Ovary (tissue), 9 donors: ENCODE data around the gene PLOD1. TPM values are rescaled to one million over a fixed set of nuclear protein-coding genes. Genes with fewer than 3 reads are reported as not detected.
A peak's percentile ranks its signal among the peaks of the same experiment; 100 is the strongest.
"Not testable (repeated sequence)": the region's sequence is repeated elsewhere in the genome, so short reads cannot be mapped to it uniquely, and the experiment has no call there.

Experiments
- DNase-seq, 5 donors: peaks; one replicate each; pipeline ENCODE4 v3.0.0-alpha.2; 2019 to 2020
- H3K27ac ChIP-seq, 2 donors: fragments of 200-600 bp; one replicate each; pipeline versions ENCODE4 v1.5.1 to v1.8.0; 2019 to 2022
- H3K27me3 ChIP-seq: fragments of 200-600 bp; one replicate; pipeline ENCODE4 v1.8.0; 2022
- H3K36me3 ChIP-seq: fragments of 200-600 bp; sonication (generic); one replicate; pipeline ENCODE4 v1.5.1; 2019
- H3K4me1 ChIP-seq: one replicate; pipeline ENCODE4 v1.8.1; 2013; ENCODE audit warnings: mild to moderate bottlenecking, moderate library complexity; ENCODE audit not compliant: insufficient read depth
- H3K4me3 ChIP-seq: fragments of 200-600 bp; sonication (generic); one replicate; pipeline ENCODE4 v1.5.1; 2017
- H3K9me3 ChIP-seq, 2 donors: fragments of 200-600 bp in 1 of 2; sonication (generic) in 1 of 2; one replicate each; pipeline versions ENCODE4 v1.5.1 to v1.8.1; 2013 to 2019; ENCODE audit warnings: mild to moderate bottlenecking in 1 of 2, moderate library complexity in 1 of 2
- CTCF ChIP-seq, 3 donors: fragments of 450-650 bp in 2 of 3; fragments of 200-600 bp in 1 of 3; IDR thresholded peaks; one replicate each; pipeline versions ENCODE4 v1.5.1 to v1.8.0; 2016 to 2022; ENCODE audit warnings: antibody characterized with exemption in 3 of 3, mild to moderate bottlenecking in 1 of 3
- EP300 ChIP-seq: sonication (generic); formaldehyde crosslinking; IDR thresholded peaks from one replicate; pipeline ENCODE4 v1.6.1; 2017; ENCODE audit warnings: antibody characterized with exemption
- POLR2A ChIP-seq: fragments of 450-650 bp; IDR thresholded peaks from one replicate; pipeline ENCODE4 v1.6.1; 2017; ENCODE audit warnings: antibody characterized with exemption, mild to moderate bottlenecking, moderate library complexity
- WGBS, 3 donors: extraction: QIAGEN DNeasy Blood & Tissue Kit in 1 of 3; methylation state at CpG; one replicate each; pipeline versions ENCODE4 v1.1.5 to v1.1.7; 2013 to 2017; 5-methylcytosine and 5-hydroxymethylcytosine counted together
- intact Hi-C, 4 donors: fragments of 100-400 bp; cut with DNase I; formaldehyde crosslinking; loops; one replicate each; pipeline versions ENCODE4 v1.11.0 to v1.15.1; 2022 to 2023
- polyA plus RNA-seq, 2 donors: library from polyadenylated mRNA; stranded (reverse); fragments of 200-250 nt in 1 of 2; fragments of 350-450 nt in 1 of 2; fragmentation: Illumina TruSeq in 1 of 2; extraction: RNeasy Lipid Tissue Mini Kit (QIAGEN cat#74804) in 1 of 2; gene quantifications; one replicate each; pipeline ENCODE4 v1.2.3, GENCODE V29; 2013 to 2014
- total RNA-seq, 7 donors: library from RNA; depleted of rRNA in 2 of 7; stranded (reverse); fragments of >200 nt in 2 of 7; fragmentation: NEBNext Ultra II Directional in 3 of 7; extraction: Animal tissue kit (Norgen Biotek cat#: 25700) in 3 of 7; gene quantifications; one replicate each; pipeline versions ENCODE4 v1.1.0 to v1.2.4, GENCODE V29; 2016 to 2023
- donor health status: DM: no; HTN: no; CAD: no; lungs with moderate emphysema.
- donor health status: DM: no; HTN: no; CAD: no.
- donor health status: Bipolar disorder and iron deficiency.
- donor health status: DM: yes; HTN: yes; CAD: no.
- donor health status: DM: no; HTN: no; CAD: no.
- donor health status: DM: yes; HTN: yes; CAD: no.

PLOD1 gene
- total and polyA plus RNA-seq, 9 donors: 26.3 to 98.2 (median 58.7) TPM

- DNase-seq: peak in 3 of 5 donors; percentile 45 to 58 (median 50)
- 65 to 76% (median 72%) methylated on average over 10 of the region's 10 CpGs for WGBS, 3 donors
- intact Hi-C loops: loop anchor here in 1 of 4 donors (5.0 kb wide), 1 partner anchor 70 kb away; no protein-coding TSS in a partner anchor
Observed at GRCh38 chr1:11906870-11907269, 27.6 kb upstream of the PLOD1 start.

GRCh38 chr1:11907275-11908094, 27.0 kb upstream of the PLOD1 start:
- intact Hi-C loops: loop anchor here in 1 of 4 donors (5.0 kb wide), 1 partner anchor 70 kb away; no protein-coding TSS in a partner anchor
- DNase-seq: peak; percentile 89 to 96 (median 94)
- Histone ChIP-seq H3K4me3 (no peak overlapping the region), H3K9me3 (no peaks in the 10 kb centered on the region), H3K4me1 (no peaks in the 10 kb centered on the region), H3K27me3 (no peaks in the 10 kb centered on the region), H3K27ac (peak overlapping the region; percentile 35 to 97), H3K36me3 (no peaks in the 10 kb centered on the region)
- TF ChIP-seq CTCF (IDR thresholded peaks at IDR 0.05) (peak; percentile 80 to 93 (median 91)), EP300 (peak; percentile 61), POLR2A (no peak)
- WGBS, 3 donors: 9 to 12% (median 11%) methylated on average over 19 of the region's 19 CpGs

More at GRCh38 chr1:11906870-11907269, 27.6 kb upstream of the PLOD1 start:
- TF ChIP-seq CTCF (IDR thresholded peaks at IDR 0.05) (no peak), POLR2A (no peak), EP300 (no peak)
- Histone ChIP-seq H3K4me3 (no peak overlapping the region), H3K9me3 (no peaks in the 10 kb centered on the region), H3K27ac (no peak overlapping the region), H3K27me3 (no peaks in the 10 kb centered on the region), H3K36me3 (no peaks in the 10 kb centered on the region), H3K4me1 (no peaks in the 10 kb centered on the region)

- WGBS, 3 donors: 0% methylated on average over 24 of the region's 24 CpGs
- Histone ChIP-seq H3K36me3 (no peaks in the 10 kb centered on the region), H3K27ac (peak overlapping the region; percentile 88 to 97), H3K9me3 (no peaks in the 10 kb centered on the region), H3K4me1 (no peaks in the 10 kb centered on the region), H3K4me3 (peak overlapping the region; percentile 67), H3K27me3 (no peaks in the 10 kb centered on the region)
- intact Hi-C loops: loop anchor here in 1 of 4 donors (5.0 kb wide), 1 partner anchor 71 kb away; no protein-coding TSS in a partner anchor
- TF ChIP-seq POLR2A (peak; percentile 95), EP300 (no peak), CTCF (IDR thresholded peaks at IDR 0.05) (no peak)
- peak in 1 of 5 donors; percentile 55 for DNase-seq
Observed at GRCh38 chr1:11908095-11908675, 26.3 kb upstream of the PLOD1 start.

GRCh38 chr1:11910914-11911228, 23.6 kb upstream of the PLOD1 start:
- peak overlapping the region in 1 of 2 donors; percentile 97 for H3K27ac ChIP-seq
- 59 to 81% (median 66%) methylated on average over 6 of the region's 6 CpGs for WGBS, 3 donors
- H3K4me1 ChIP-seq, intact Hi-C loops, DNase-seq, H3K27me3 ChIP-seq, H3K9me3 ChIP-seq, H3K36me3 ChIP-seq, H3K4me3 ChIP-seq: not testable (repeated sequence)

- Histone ChIP-seq H3K9me3 (no peaks in the 10 kb centered on the region), H3K4me1 (no peaks in the 10 kb centered on the region), H3K27me3 (no peaks in the 10 kb centered on the region), H3K36me3 (no peaks in the 10 kb centered on the region), H3K4me3 (no peak overlapping the region), H3K27ac (no peak overlapping the region)
- no peak for DNase-seq
- TF ChIP-seq POLR2A (no peak), EP300 (no peak), CTCF (IDR thresholded peaks at IDR 0.05) (no peak)
- WGBS, 3 donors: 85 to 86% (median 85%) methylated on average over 7 of the region's 7 CpGs
- intact Hi-C loops: no loop called here
Observed at GRCh38 chr1:11912000-11912399, 22.5 kb upstream of the PLOD1 start.

GRCh38 chr1:11912482-11913216, 21.9 kb upstream of the PLOD1 start:
- H3K4me1 ChIP-seq, H3K4me3 ChIP-seq, H3K27me3 ChIP-seq, H3K9me3 ChIP-seq, intact Hi-C loops, H3K27ac ChIP-seq, H3K36me3 ChIP-seq: not testable (repeated sequence)
- peak in 1 of 5 donors; percentile 57 for DNase-seq
- WGBS, 3 donors: 48 to 53% (median 49%) methylated on average over 21 of the region's 21 CpGs
